Measurements from ENCODE around the gene C5AR1.
"Not testable (repeated sequence)": the region's sequence is repeated elsewhere in the genome, so short reads cannot be mapped to it uniquely, and the experiment has no call there.

DNA sequence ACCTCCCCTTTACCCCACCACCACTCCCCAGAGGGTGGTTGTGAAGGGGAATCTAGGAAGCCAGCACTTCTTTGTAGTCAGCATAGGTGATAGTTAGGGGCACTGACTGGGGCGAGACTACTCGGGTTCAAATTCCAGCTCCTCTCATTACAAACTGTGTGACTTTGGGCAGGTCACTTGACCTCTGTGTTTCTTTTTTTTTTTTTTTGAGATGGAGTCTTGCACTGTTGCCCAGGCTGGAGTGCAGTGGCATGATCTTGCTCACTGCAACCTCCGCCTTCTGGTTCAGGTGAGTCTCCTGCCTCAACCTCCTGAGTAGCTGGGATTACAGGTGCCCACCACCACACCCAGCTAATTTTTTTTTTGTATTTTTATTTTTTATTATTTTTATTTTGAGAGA lies 33.1 kb upstream of the C5AR1 start:
- not testable (repeated sequence) for TF ChIP-seq POLR2A, CTCF (IDR thresholded peaks at IDR 0.05)

All from testis (tissue), 2 donors.